GM18951 (cell line): ENCODE data around the gene TANK.
A peak's percentile ranks its signal among the peaks of the same experiment; 100 is the strongest.
"Not testable (repeated sequence)": the region's sequence is repeated elsewhere in the genome, so short reads cannot be mapped to it uniquely, and the experiment has no call there.

Experiments used
- POLR2A ChIP-seq: IDR thresholded peaks from 4 replicates; pipeline ENCODE4 v1.6.1; 2011; ENCODE audit warnings: mild to moderate bottlenecking; ENCODE audit not compliant: insufficient read length, insufficient read depth; ENCODE audit errors: extremely low read depth
- in situ Hi-C: fragments of 300-500 bp; cut with MboI; formaldehyde crosslinking; loops from one replicate; pipeline ENCODE4 v1.12.0; 2022; ENCODE audit warnings: low sequenced_read_pairs, mixed read lengths, inconsistent platforms; ENCODE audit not compliant: unreplicated experiment

The TANK gene

GRCh38 chr2:161233858-161234431 lies 73.7 kb downstream of the TANK start:
- in situ Hi-C loops, result no loop called here
- TF ChIP-seq POLR2A, result no peak

- in situ Hi-C loops, result no loop called here
These were observed 74.4 kb downstream of the TANK start for GRCh38 chr2:161234627-161235026.

GRCh38 chr2:161237392-161238264 lies 77.4 kb downstream of the TANK start:
- peak; percentile 35 for TF ChIP-seq POLR2A
- in situ Hi-C loops, result no loop called here

More at GRCh38 chr2:161234627-161235026, 74.4 kb downstream of the TANK start:
- no peak for TF ChIP-seq POLR2A

GRCh38 chr2:161238265-161238559 lies 78.0 kb downstream of the TANK start:
- TF ChIP-seq POLR2A, result no peak

GRCh38 chr2:161238560-161239325 lies 78.5 kb downstream of the TANK start:
- in situ Hi-C loops, result no loop called here
- peak; percentile 30 for TF ChIP-seq POLR2A

More at GRCh38 chr2:161238265-161238559, 78.0 kb downstream of the TANK start:
- in situ Hi-C loops, result no loop called here

- TF ChIP-seq POLR2A, result no peak
- in situ Hi-C loops, result no loop called here
These were observed 79.3 kb downstream of the TANK start for GRCh38 chr2:161239326-161240109.

- in situ Hi-C loops, result no loop called here
- no peak for TF ChIP-seq POLR2A
These were observed 81.7 kb downstream of the TANK start for GRCh38 chr2:161241894-161242293.

GRCh38 chr2:161243312-161243711 lies 83.1 kb downstream of the TANK start:
- in situ Hi-C loops, result no loop called here
- peak; percentile 33 for TF ChIP-seq POLR2A

- TF ChIP-seq POLR2A, result no peak
- in situ Hi-C loops, result no loop called here
These were observed 83.7 kb downstream of the TANK start for GRCh38 chr2:161243905-161244304.

GRCh38 chr2:161244387-161245260 lies 84.4 kb downstream of the TANK start:
- in situ Hi-C loops, result not testable (repeated sequence)
- peak; percentile 33 for TF ChIP-seq POLR2A

GRCh38 chr2:161245261-161245553 lies 85.0 kb downstream of the TANK start:
- no peak for TF ChIP-seq POLR2A
- in situ Hi-C loops, result no loop called here

- in situ Hi-C loops, result no loop called here
- TF ChIP-seq POLR2A, result no peak
These were observed 85.4 kb downstream of the TANK start for GRCh38 chr2:161245671-161246070.

GRCh38 chr2:161246281-161246680 lies 86.1 kb downstream of the TANK start:
- TF ChIP-seq POLR2A, result no peak
- in situ Hi-C loops, result no loop called here
